Hepatocyte (in vitro differentiated cells): ENCODE data around the gene UGGT2.
A peak's percentile ranks its signal among the peaks of the same experiment; 100 is the strongest.

Experiments used
- CTCF ChIP-seq: fragments of 200-600 bp; sonication (generic); IDR thresholded peaks from 2 replicates; pipeline ENCODE4 v1.5.1; 2016; ENCODE audit warnings: antibody characterized with exemption, mild to moderate bottlenecking; ENCODE audit not compliant: poor library complexity
- EZH2 ChIP-seq: fragments of 200-600 bp; sonication (generic); IDR thresholded peaks from 2 replicates; pipeline ENCODE4 v1.6.1; 2016; ENCODE audit warnings: antibody characterized with exemption, mild to moderate bottlenecking, borderline replicate concordance

- TF ChIP-seq EZH2 (no peak), CTCF (peak; percentile 87)
These were observed 219.0 kb downstream of the UGGT2 start for GRCh38 chr13:95834134-95834765.
